HCT116 (cell line): Measurements from ENCODE around the gene LRSAM1. TPM values are rescaled to one million over a fixed set of nuclear protein-coding genes. Genes with fewer than 3 reads are reported as not detected.

Experiments
- ATAC-seq: fragments of 200-7000 bp; cut with Tn5 transposase; 2 replicates; pipeline ENCODE4 v1.9.1; 2020; ENCODE audit warnings: mild to moderate bottlenecking, moderate library complexity
- BruUV-seq: library from RNA; stranded (reverse); fragments of 400-500 nt; replicated peaks from 2 replicates; lab custom pipeline; 2021; lab: Mats Ljungman, UMichigan
- CTCF ChIA-PET: fragments of 300-600 bp; sonication (Branson Sonifier 250); formaldehyde crosslinking; loops from one replicate; lab custom pipeline; 2021; ENCODE audit warnings: antibody characterized with exemption; lab: Charles Lee
- POLR2A ChIA-PET: fragments of 300-600, 350-600 bp; sonication (Branson Sonifier 250); formaldehyde crosslinking; loops from one replicate; lab custom pipeline; 2021; ENCODE audit warnings: antibody characterized with exemption; lab: Charles Lee
- RAD21 ChIA-PET, 2 experiments: fragments of 300-600 bp; sonication (Branson Sonifier 250); formaldehyde crosslinking; loops; one replicate each; lab custom pipeline; 2023; ENCODE audit warnings: low total read pairs in 2 of 2; ENCODE audit not compliant: uncharacterized antibody in 2 of 2, unreplicated experiment in 2 of 2, low non-redundant PET in 1 of 2; lab: Charles Lee
- DNase-seq: peaks from one replicate; pipeline ENCODE4 v3.0.0-alpha.2; 2010; ENCODE audit warnings: low read depth, low spot score
- H2AFZ ChIP-seq: fragments of 200-600 bp; shearing (Covaris generic), sonication (generic); 2 replicates; pipeline ENCODE4 v1.6.1; 2017; ENCODE audit warnings: low read depth, mixed run types, mixed read lengths, antibody characterized with exemption, low read length; ENCODE audit not compliant: poor library complexity, severe bottlenecking
- H3K27ac ChIP-seq: 2 replicates; pipeline ENCODE4 v1.5.1; 2012; ENCODE audit warnings: low read depth, low read length
- H3K27me3 ChIP-seq: fragments of 200-600 bp; sonication (generic); 2 replicates; pipeline ENCODE4 v1.6.1; 2016; ENCODE audit warnings: mixed run types, low read length, mixed read lengths; ENCODE audit not compliant: insufficient read depth
- H3K36me3 ChIP-seq, 2 experiments: fragments of 200-500 bp in 1 of 2; fragments of 200-600 bp in 1 of 2; sonication (Bioruptor generic) in 1 of 2; sonication (generic) in 1 of 2; 2 replicates each; pipeline versions ENCODE4 v1.5.1 to v1.6.1; 2014 to 2016; ENCODE audit warnings: low read length in 2 of 2, inconsistent platforms in 1 of 2, mixed read lengths in 1 of 2, mixed run types in 1 of 2; ENCODE audit not compliant: insufficient read depth in 2 of 2, control insufficient read depth in 1 of 2
- H3K4me1 ChIP-seq, 2 experiments: fragments of 200-600 bp in 1 of 2; sonication (generic) in 1 of 2; 2 replicates each; pipeline versions ENCODE4 v1.5.1 to v1.6.1; 2012 to 2017; ENCODE audit warnings: low read length in 2 of 2, inconsistent platforms in 1 of 2, mild to moderate bottlenecking in 1 of 2, mixed read lengths in 1 of 2, mixed run types in 1 of 2, moderate library complexity in 1 of 2; ENCODE audit not compliant: insufficient read depth in 2 of 2, control insufficient read depth in 1 of 2
- H3K4me2 ChIP-seq: fragments of 200-600 bp; sonication (generic); 2 replicates; pipeline ENCODE4 v1.6.1; 2017; ENCODE audit warnings: mixed run types, low read length, mixed read lengths
- H3K4me3 ChIP-seq, 2 experiments: fragments of 200-600 bp in 1 of 2; sonication (generic) in 1 of 2; replicated peaks in 1 of 2; 2 replicates each; pipeline ENCODE4 v1.5.1; 2011 to 2016; ENCODE audit warnings: low read length in 2 of 2, control low read depth in 1 of 2, low read depth in 1 of 2, mild to moderate bottlenecking in 1 of 2, mixed read lengths in 1 of 2, mixed run types in 1 of 2
- H3K79me2 ChIP-seq: fragments of 200-600 bp; sonication (generic); 2 replicates; pipeline ENCODE4 v1.6.1; 2017; ENCODE audit warnings: mild to moderate bottlenecking, mixed run types, low read length, moderate library complexity, mixed read lengths; ENCODE audit not compliant: insufficient read depth
- H3K9ac ChIP-seq: fragments of 200-600 bp; sonication (generic); 2 replicates; pipeline ENCODE4 v1.6.1; 2016; ENCODE audit warnings: low read length, mixed read lengths
- H3K9me2 ChIP-seq: fragments of 200-600 bp; sonication (generic), shearing (Covaris generic); 2 replicates; pipeline ENCODE4 v1.6.1; 2017; ENCODE audit warnings: mixed run types, mild to moderate bottlenecking, moderate library complexity; ENCODE audit not compliant: insufficient read depth
- H3K9me3 ChIP-seq, 2 experiments: fragments of 200-500 bp in 1 of 2; fragments of 200-600 bp in 1 of 2; sonication (Bioruptor generic) in 1 of 2; sonication (generic) in 1 of 2; 2 replicates each; pipeline ENCODE4 v1.6.1; 2014 to 2017; ENCODE audit warnings: low read length in 2 of 2, mixed read lengths in 2 of 2, inconsistent platforms in 1 of 2, low read depth in 1 of 2, mild to moderate bottlenecking in 1 of 2, mixed run types in 1 of 2, moderate library complexity in 1 of 2; ENCODE audit not compliant: control insufficient read depth in 1 of 2, insufficient read depth in 1 of 2
- H4K20me1 ChIP-seq: fragments of 200-600 bp; sonication (generic), shearing (Covaris generic); 2 replicates; pipeline ENCODE4 v1.6.1; 2017; ENCODE audit warnings: mixed run types, mild to moderate bottlenecking, moderate library complexity; ENCODE audit not compliant: insufficient read depth
- CBX3 ChIP-seq: IDR thresholded peaks from 2 replicates; pipeline ENCODE4 v1.6.1; 2012; ENCODE audit warnings: low read depth
- CEBPB ChIP-seq: IDR thresholded peaks from 2 replicates; pipeline ENCODE4 v1.6.1; 2012; ENCODE audit warnings: low read depth
- CTCF ChIP-seq, 3 experiments: fragments of 200-600 bp in 1 of 3; sonication (generic) in 1 of 3; IDR thresholded peaks in 2 of 3; conservative IDR thresholded peaks in 1 of 3; 2 replicates each; pipeline ENCODE4 v1.5.1; 2012 to 2017; ENCODE audit warnings: low read depth in 2 of 3, low read length in 2 of 3, antibody characterized with exemption in 1 of 3, borderline replicate concordance in 1 of 3, control low read depth in 1 of 3, mild to moderate bottlenecking in 1 of 3, mixed read lengths in 1 of 3, mixed run types in 1 of 3, moderate library complexity in 1 of 3; ENCODE audit not compliant: insufficient read depth in 1 of 3
- ELF1 ChIP-seq: IDR thresholded peaks from 2 replicates; pipeline ENCODE4 v1.6.1; 2012; ENCODE audit warnings: low read depth, borderline replicate concordance
- EZH2 ChIP-seq: fragments of 200-600 bp; sonication (generic); IDR thresholded peaks from 2 replicates; pipeline ENCODE4 v1.6.1; 2017; ENCODE audit warnings: antibody characterized with exemption, mixed run types
- JUND ChIP-seq: IDR thresholded peaks from 2 replicates; pipeline ENCODE4 v1.6.1; 2012
- POLR2A ChIP-seq: IDR thresholded peaks from 2 replicates; pipeline ENCODE4 v1.7.0; 2011; ENCODE audit warnings: borderline replicate concordance; ENCODE audit not compliant: insufficient read depth, insufficient read length; ENCODE audit errors: extremely low read depth
- RAD21 ChIP-seq: IDR thresholded peaks from 2 replicates; pipeline ENCODE4 v1.6.1; 2012; ENCODE audit warnings: low read depth, mild to moderate bottlenecking
- SIN3A ChIP-seq: IDR thresholded peaks from 2 replicates; pipeline ENCODE4 v1.6.1; 2012; ENCODE audit warnings: low read depth
- SRF ChIP-seq: IDR thresholded peaks from 2 replicates; pipeline ENCODE4 v1.6.1; 2012; ENCODE audit warnings: low read depth
- TCF7L2 ChIP-seq: IDR thresholded peaks from 2 replicates; pipeline ENCODE4 v1.7.0; 2011; ENCODE audit warnings: borderline replicate concordance, inconsistent platforms; ENCODE audit not compliant: insufficient read depth, insufficient read length; ENCODE audit errors: extremely low read depth
- ZNF274 ChIP-seq: fragments of 200-500 bp; sonication (Bioruptor generic); IDR thresholded peaks from 2 replicates; pipeline ENCODE4 v1.6.1; 2014; ENCODE audit warnings: mild to moderate bottlenecking, low read depth, low read length, inconsistent platforms
- intact Hi-C: fragments of 100-400 bp; cut with micrococcal nuclease; formaldehyde crosslinking; loops from 2 replicates; pipeline ENCODE4 v1.10.0; 2022
- total RNA-seq: library from RNA; stranded (reverse); gene quantifications from one replicate; pipeline ENCODE4 v1.2.1, GENCODE V29; 2021; ENCODE audit not compliant: unreplicated experiment
- TF ChIP-seq, protein P1 (sequence below): IDR thresholded peaks from 2 replicates; pipeline ENCODE4 v1.6.1; 2012; ENCODE audit warnings: low read depth

LRSAM1 gene
- total RNA-seq, 1 experiment from 2014 or later: 25.9 TPM

DNA sequence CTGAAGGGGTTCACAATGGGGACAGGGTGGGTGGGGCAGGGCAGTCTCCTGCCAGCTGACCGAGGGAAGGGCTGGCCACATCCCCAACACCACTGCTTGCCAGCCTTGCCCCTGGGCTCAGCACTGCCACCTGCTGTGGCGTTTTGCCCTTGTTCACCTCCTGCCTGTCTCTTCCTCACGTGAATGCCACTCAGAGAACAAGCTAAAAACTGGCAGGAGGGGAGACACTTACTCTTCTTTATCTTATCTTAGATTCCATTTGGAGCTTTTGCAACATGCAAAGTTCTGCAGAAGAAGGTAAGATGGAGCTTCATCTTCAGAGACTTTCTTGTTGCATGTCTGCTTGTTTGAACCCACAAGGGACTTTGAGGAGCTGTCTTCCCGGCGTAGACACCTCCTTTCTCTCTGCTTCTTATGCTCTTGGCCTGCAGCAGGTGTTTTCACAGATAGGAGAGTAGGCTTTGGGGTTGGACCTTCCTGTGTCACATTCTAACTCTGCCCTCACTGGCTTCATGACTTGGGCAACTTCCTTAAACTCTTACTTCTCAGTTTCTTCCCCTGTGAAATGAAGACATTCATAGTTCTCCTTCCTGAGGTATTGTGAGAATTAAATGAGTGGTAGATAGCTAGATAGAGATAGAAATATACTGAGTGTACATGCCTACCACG is 4.1 kb downstream of the LRSAM1 start:
- TF ChIP-seq CTCF (IDR thresholded peaks at IDR 0.05 in 2 of 3, conservative IDR thresholded peaks at IDR 0.05 in 1 of 3; ENCODE audit: borderline replicate concordance in 1 of 3, insufficient read depth in 1 of 3, low read depth in 2 of 3, low read length in 2 of 3): peak in 2 of 3 experiments; percentile 54 to 69; a peak in 4 of 6 replicates
- TF ChIP-seq POLR2A: no peak
- Histone ChIP-seq H3K9me3 (no peaks in the 10 kb centered on the region), H3K27me3 (no peaks in the 10 kb centered on the region), H3K36me3 (peaks cover 9 to 11% of the 10 kb centered on the region in 2 experiments), H3K9ac (no peak overlapping the region), H3K79me2 (peaks cover 14% of the 10 kb centered on the region), H4K20me1 (no peaks in the 10 kb centered on the region), H2AFZ (no peak overlapping the region), H3K27ac (no peak overlapping the region), H3K9me2 (no peaks in the 10 kb centered on the region), H3K4me2 (no peak overlapping the region), H3K4me1 (peaks cover 7 to 22% of the 10 kb centered on the region in 2 experiments), H3K4me3 (no peak overlapping the region)
- no TSS peak for BruUV-seq
- ChIA-PET RAD21 (interaction anchor here (1.1 to 1.3 kb wide), 2 partner anchors 241 to 250 kb away, joined by 4 read pairs; no protein-coding TSS in a partner anchor), POLR2A (interaction anchor here (0.7 kb wide), 1 partner anchor 250 kb away, joined by 3 read pairs; no protein-coding TSS in a partner anchor), CTCF (interaction anchor here (0.8 to 1.9 kb wide), 8 partner anchors 11 to 515 kb away, joined by 3 to 10 read pairs (median 4); partner anchors contain the start of gene TOR2A)
- intact Hi-C loops: loop anchor here (1.0 kb wide), 2 partner anchors 241 to 515 kb away; no protein-coding TSS in a partner anchor
- DNase-seq (no peak), ATAC-seq (peak; percentile 24; the same call in 1 of the 2 replicates)

DNA sequence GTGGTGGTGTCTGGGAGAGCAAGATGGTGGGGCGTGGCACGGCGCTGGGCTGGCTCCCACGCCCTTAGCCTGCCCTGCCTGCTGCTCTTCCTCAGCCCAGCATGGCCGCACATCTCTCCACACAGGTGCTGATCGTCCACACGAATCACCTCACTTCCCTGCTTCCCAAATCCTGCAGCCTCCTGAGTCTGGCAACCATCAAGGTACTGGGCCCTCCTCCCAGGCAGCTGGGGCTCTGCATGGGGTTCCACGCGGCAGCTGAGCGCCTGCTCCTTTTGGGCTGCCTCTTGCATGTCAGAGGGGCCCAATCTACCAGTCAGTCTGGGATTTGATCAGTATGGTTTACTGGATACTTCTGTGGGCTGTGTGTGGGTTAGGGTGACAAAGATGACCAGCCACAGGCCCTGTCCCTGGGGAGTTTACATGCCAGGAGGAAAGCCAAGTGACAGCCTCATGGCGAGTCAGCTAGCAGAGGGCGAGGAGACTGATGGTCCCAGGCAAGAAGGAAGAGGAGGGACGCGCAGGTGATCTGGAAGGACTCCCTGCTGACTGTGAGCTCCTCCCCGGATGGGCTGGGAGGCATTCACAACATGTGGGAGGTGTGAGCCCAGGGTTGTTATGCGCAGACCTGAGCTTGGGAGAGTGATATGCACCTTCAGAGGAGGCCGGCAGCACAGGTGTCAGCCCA is 6.0 kb downstream of the LRSAM1 start:
- no TSS peak for BruUV-seq
- peaks cover 7 to 16% of the 10 kb centered on the region in 2 experiments for H3K4me1 ChIP-seq
- no peak overlapping the region for H3K27ac ChIP-seq
- ChIA-PET RAD21 (no interaction called here), POLR2A (no interaction called here), CTCF (no interaction called here)
- H3K9ac ChIP-seq: no peak overlapping the region
- intact Hi-C loops: no loop called here
- no peaks in the 10 kb centered on the region for H3K27me3 ChIP-seq
- peak; percentile 13; the same call in 1 of the 2 replicates for ATAC-seq
- H4K20me1 ChIP-seq: no peaks in the 10 kb centered on the region
- no peak overlapping the region for H3K4me2 ChIP-seq
- no peaks in the 10 kb centered on the region for H3K9me3 ChIP-seq
- no peak overlapping the region for H2AFZ ChIP-seq
- H3K4me3 ChIP-seq: no peak overlapping the region
- H3K79me2 ChIP-seq: peaks cover 5% of the 10 kb centered on the region; the same call in 1 of the 2 replicates
- DNase-seq: no peak
- peaks cover 9 to 11% of the 10 kb centered on the region in 2 experiments; a peak in 3 of 4 replicates for H3K36me3 ChIP-seq
- no peaks in the 10 kb centered on the region for H3K9me2 ChIP-seq
- TF ChIP-seq, protein P1, sequence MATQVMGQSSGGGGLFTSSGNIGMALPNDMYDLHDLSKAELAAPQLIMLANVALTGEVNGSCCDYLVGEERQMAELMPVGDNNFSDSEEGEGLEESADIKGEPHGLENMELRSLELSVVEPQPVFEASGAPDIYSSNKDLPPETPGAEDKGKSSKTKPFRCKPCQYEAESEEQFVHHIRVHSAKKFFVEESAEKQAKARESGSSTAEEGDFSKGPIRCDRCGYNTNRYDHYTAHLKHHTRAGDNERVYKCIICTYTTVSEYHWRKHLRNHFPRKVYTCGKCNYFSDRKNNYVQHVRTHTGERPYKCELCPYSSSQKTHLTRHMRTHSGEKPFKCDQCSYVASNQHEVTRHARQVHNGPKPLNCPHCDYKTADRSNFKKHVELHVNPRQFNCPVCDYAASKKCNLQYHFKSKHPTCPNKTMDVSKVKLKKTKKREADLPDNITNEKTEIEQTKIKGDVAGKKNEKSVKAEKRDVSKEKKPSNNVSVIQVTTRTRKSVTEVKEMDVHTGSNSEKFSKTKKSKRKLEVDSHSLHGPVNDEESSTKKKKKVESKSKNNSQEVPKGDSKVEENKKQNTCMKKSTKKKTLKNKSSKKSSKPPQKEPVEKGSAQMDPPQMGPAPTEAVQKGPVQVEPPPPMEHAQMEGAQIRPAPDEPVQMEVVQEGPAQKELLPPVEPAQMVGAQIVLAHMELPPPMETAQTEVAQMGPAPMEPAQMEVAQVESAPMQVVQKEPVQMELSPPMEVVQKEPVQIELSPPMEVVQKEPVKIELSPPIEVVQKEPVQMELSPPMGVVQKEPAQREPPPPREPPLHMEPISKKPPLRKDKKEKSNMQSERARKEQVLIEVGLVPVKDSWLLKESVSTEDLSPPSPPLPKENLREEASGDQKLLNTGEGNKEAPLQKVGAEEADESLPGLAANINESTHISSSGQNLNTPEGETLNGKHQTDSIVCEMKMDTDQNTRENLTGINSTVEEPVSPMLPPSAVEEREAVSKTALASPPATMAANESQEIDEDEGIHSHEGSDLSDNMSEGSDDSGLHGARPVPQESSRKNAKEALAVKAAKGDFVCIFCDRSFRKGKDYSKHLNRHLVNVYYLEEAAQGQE: no peak
- TF ChIP-seq SIN3A: no peak
- TF ChIP-seq EZH2: no peak
- no peak for TF ChIP-seq JUND
- no peak for TF ChIP-seq ZNF274
- TF ChIP-seq CEBPB: no peak
- TF ChIP-seq ELF1: no peak
- no peak for TF ChIP-seq CBX3
- TF ChIP-seq TCF7L2: no peak
- TF ChIP-seq RAD21: no peak
- no peak for TF ChIP-seq SRF
